Astrocyte (in vitro differentiated cells and primary cell): ENCODE measurements around the gene TMEM87B. TPM values are rescaled to one million over a fixed set of nuclear protein-coding genes. Genes with fewer than 3 reads are reported as not detected.
"Not testable (repeated sequence)": the region's sequence is repeated elsewhere in the genome, so short reads cannot be mapped to it uniquely, and the experiment has no call there.

ENCODE experiments used
- DNase-seq: peaks from one replicate; pipeline ENCODE4 v3.0.0-alpha.2; 2010; ENCODE audit warnings: low read depth
- FAIRE-seq: peaks from 2 replicates; lab custom pipeline; 2011; peaks lifted over from hg19 to GRCh38; lab: Jason Lieb, UNC
- H2AFZ ChIP-seq: 2 replicates; pipeline ENCODE4 v1.6.0; 2012; ENCODE audit warnings: low read depth, low read length, inconsistent platforms
- H3K27ac ChIP-seq: 2 replicates; pipeline ENCODE4 v1.5.1; 2011; ENCODE audit warnings: low read depth, low read length, inconsistent platforms
- H3K27me3 ChIP-seq: 2 replicates; pipeline ENCODE4 v1.6.0; 2011; ENCODE audit warnings: low read length, inconsistent platforms; ENCODE audit not compliant: insufficient read depth
- H3K36me3 ChIP-seq: 2 replicates; pipeline ENCODE4 v1.5.1; 2011; ENCODE audit warnings: low read length, inconsistent platforms; ENCODE audit not compliant: insufficient read depth
- H3K4me1 ChIP-seq: 2 replicates; pipeline ENCODE4 v1.5.1; 2011; ENCODE audit warnings: low read length, inconsistent platforms; ENCODE audit not compliant: insufficient read depth
- H3K4me2 ChIP-seq: 2 replicates; pipeline ENCODE4 v1.6.0; 2012; ENCODE audit warnings: low read length, inconsistent platforms
- H3K4me3 ChIP-seq: 2 replicates; pipeline ENCODE4 v1.5.1; 2011; ENCODE audit warnings: low read depth, mild to moderate bottlenecking, low read length, inconsistent platforms; ENCODE audit not compliant: insufficient read depth
- H3K79me2 ChIP-seq: 2 replicates; pipeline ENCODE4 v1.6.0; 2012; ENCODE audit warnings: mild to moderate bottlenecking, low read length, inconsistent platforms; ENCODE audit not compliant: insufficient read depth
- H3K9ac ChIP-seq: 2 replicates; pipeline ENCODE4 v1.6.0; 2012; ENCODE audit warnings: mild to moderate bottlenecking, low read length, inconsistent platforms
- H3K9me3 ChIP-seq: 2 replicates; pipeline ENCODE4 v1.5.1; 2012; ENCODE audit warnings: low read depth, mild to moderate bottlenecking, low read length, inconsistent platforms; ENCODE audit not compliant: insufficient read depth
- H4K20me1 ChIP-seq: 2 replicates; pipeline ENCODE4 v1.6.0; 2012; ENCODE audit warnings: low read length, inconsistent platforms; ENCODE audit not compliant: insufficient read depth
- H3K27ac Mint-ChIP-seq: one replicate; pipeline ENCODE4 v1.8.0; 2021; ENCODE audit warnings: mild to moderate bottlenecking, mixed read lengths; ENCODE audit not compliant: unreplicated experiment
- H3K27me3 Mint-ChIP-seq: one replicate; pipeline ENCODE4 v1.8.0; 2021; ENCODE audit warnings: low read depth, mixed read lengths; ENCODE audit not compliant: unreplicated experiment
- H3K36me3 Mint-ChIP-seq: one replicate; pipeline ENCODE4 v1.8.0; 2021; ENCODE audit warnings: low read depth, mixed read lengths; ENCODE audit not compliant: unreplicated experiment
- H3K4me1 Mint-ChIP-seq: one replicate; pipeline ENCODE4 v1.8.0; 2021; ENCODE audit warnings: low read depth, mixed read lengths; ENCODE audit not compliant: unreplicated experiment
- H3K4me3 Mint-ChIP-seq: one replicate; pipeline ENCODE4 v1.8.0; 2021; ENCODE audit warnings: mild to moderate bottlenecking, moderate library complexity, mixed read lengths; ENCODE audit not compliant: unreplicated experiment
- H3K9me3 Mint-ChIP-seq: one replicate; pipeline ENCODE4 v1.8.0; 2021; ENCODE audit warnings: mild to moderate bottlenecking, mixed read lengths; ENCODE audit not compliant: unreplicated experiment
- EZH2 ChIP-seq: IDR thresholded peaks from 2 replicates; pipeline ENCODE4 v1.6.1; 2012; ENCODE audit warnings: mild to moderate bottlenecking, low read length, inconsistent platforms; ENCODE audit not compliant: insufficient read depth
- total RNA-seq: library from RNA; stranded (reverse); gene quantifications from 2 replicates; pipeline ENCODE4 v1.2.1, GENCODE V29; 2021
- TF ChIP-seq, protein P1 (sequence below): IDR thresholded peaks from 2 replicates; pipeline ENCODE4 v1.5.1; 2011; ENCODE audit warnings: low read depth, mild to moderate bottlenecking, inconsistent platforms, low read length, moderate library complexity; ENCODE audit not compliant: insufficient read depth

Gene TMEM87B
- total RNA-seq, 1 donor from 2014 or later: 27.2 TPM

- no peaks in the 10 kb centered on the region for H3K9me3 Mint-ChIP-seq
- Histone ChIP-seq H3K36me3 (peaks cover 37% of the 10 kb centered on the region), H3K4me3 (no peak overlapping the region), H3K27me3 (no peaks in the 10 kb centered on the region), H3K4me2 (peak overlapping the region; percentile 54), H3K9ac (no peak overlapping the region), H3K9me3 (no peaks in the 10 kb centered on the region), H3K27ac (peak overlapping the region; percentile 22), H3K4me1 (peaks cover 5% of the 10 kb centered on the region), H2AFZ (no peak overlapping the region), H4K20me1 (peaks cover 7% of the 10 kb centered on the region), H3K79me2 (peaks cover 29% of the 10 kb centered on the region)
- H3K4me1 Mint-ChIP-seq: peaks cover 15% of the 10 kb centered on the region
- FAIRE-seq (no peak), DNase-seq (no peak)
- no peaks in the 10 kb centered on the region for H3K27me3 Mint-ChIP-seq
- TF ChIP-seq EZH2: no peak
- TF ChIP-seq, protein P1, sequence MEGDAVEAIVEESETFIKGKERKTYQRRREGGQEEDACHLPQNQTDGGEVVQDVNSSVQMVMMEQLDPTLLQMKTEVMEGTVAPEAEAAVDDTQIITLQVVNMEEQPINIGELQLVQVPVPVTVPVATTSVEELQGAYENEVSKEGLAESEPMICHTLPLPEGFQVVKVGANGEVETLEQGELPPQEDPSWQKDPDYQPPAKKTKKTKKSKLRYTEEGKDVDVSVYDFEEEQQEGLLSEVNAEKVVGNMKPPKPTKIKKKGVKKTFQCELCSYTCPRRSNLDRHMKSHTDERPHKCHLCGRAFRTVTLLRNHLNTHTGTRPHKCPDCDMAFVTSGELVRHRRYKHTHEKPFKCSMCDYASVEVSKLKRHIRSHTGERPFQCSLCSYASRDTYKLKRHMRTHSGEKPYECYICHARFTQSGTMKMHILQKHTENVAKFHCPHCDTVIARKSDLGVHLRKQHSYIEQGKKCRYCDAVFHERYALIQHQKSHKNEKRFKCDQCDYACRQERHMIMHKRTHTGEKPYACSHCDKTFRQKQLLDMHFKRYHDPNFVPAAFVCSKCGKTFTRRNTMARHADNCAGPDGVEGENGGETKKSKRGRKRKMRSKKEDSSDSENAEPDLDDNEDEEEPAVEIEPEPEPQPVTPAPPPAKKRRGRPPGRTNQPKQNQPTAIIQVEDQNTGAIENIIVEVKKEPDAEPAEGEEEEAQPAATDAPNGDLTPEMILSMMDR: no peak
- H3K4me3 Mint-ChIP-seq: no peak overlapping the region
- H3K36me3 Mint-ChIP-seq: peaks cover 26% of the 10 kb centered on the region
- H3K27ac Mint-ChIP-seq: peak overlapping the region; percentile 2
Measured at GRCh38 chr2:112065486-112065885, 10.4 kb downstream of the TMEM87B start.

GRCh38 chr2:112065966-112066365 lies 10.9 kb downstream of the TMEM87B start:
- peaks cover 15% of the 10 kb centered on the region for H3K4me1 Mint-ChIP-seq
- H3K36me3 ChIP-seq: peaks cover 37% of the 10 kb centered on the region
- no peaks in the 10 kb centered on the region for H3K27me3 ChIP-seq
- no peak overlapping the region for H2AFZ ChIP-seq
- DNase-seq (peak; percentile 86), FAIRE-seq (peak; percentile 98)
- no peak for TF ChIP-seq EZH2
- TF ChIP-seq, protein P1: no peak
- no peak overlapping the region for H3K4me3 ChIP-seq
- H3K79me2 ChIP-seq: peaks cover 29% of the 10 kb centered on the region
- peak overlapping the region; percentile 38 for H3K27ac Mint-ChIP-seq
- peaks cover 7% of the 10 kb centered on the region for H4K20me1 ChIP-seq
- H3K4me1 ChIP-seq: peaks cover 5% of the 10 kb centered on the region
- H3K4me3 Mint-ChIP-seq: no peak overlapping the region
- H3K36me3 Mint-ChIP-seq: peaks cover 28% of the 10 kb centered on the region
- H3K4me2 ChIP-seq: peak overlapping the region; percentile 54
- H3K27ac ChIP-seq: peak overlapping the region; percentile 34
- H3K9me3 ChIP-seq: no peaks in the 10 kb centered on the region
- H3K9ac ChIP-seq: no peak overlapping the region
- no peaks in the 10 kb centered on the region for H3K9me3 Mint-ChIP-seq
- H3K27me3 Mint-ChIP-seq: no peaks in the 10 kb centered on the region

- not testable (repeated sequence) for H3K27ac ChIP-seq, FAIRE-seq, H3K4me1 ChIP-seq, H3K4me3 ChIP-seq, DNase-seq, H3K27me3 ChIP-seq, H3K9ac ChIP-seq, H3K9me3 ChIP-seq, H3K4me2 ChIP-seq, H3K27me3 Mint-ChIP-seq, H3K27ac Mint-ChIP-seq, H3K9me3 Mint-ChIP-seq, H3K4me3 Mint-ChIP-seq, H2AFZ ChIP-seq
- Mint-ChIP-seq H3K4me1 (peaks cover 14% of the 10 kb centered on the region), H3K36me3 (peaks cover 37% of the 10 kb centered on the region)
- Histone ChIP-seq H4K20me1 (peaks cover 28% of the 10 kb centered on the region), H3K36me3 (peaks cover 30% of the 10 kb centered on the region), H3K79me2 (peaks cover 38% of the 10 kb centered on the region)
Measured at GRCh38 chr2:112069794-112070193, 14.7 kb downstream of the TMEM87B start.
